Neural crest cell (in vitro differentiated cells): ENCODE data around the gene VPS26A. TPM values are rescaled to one million over a fixed set of nuclear protein-coding genes. Genes with fewer than 3 reads are reported as not detected.

Experiments used
- DNase-seq: peaks from one replicate; pipeline ENCODE4 v3.0.0; 2021; ENCODE audit warnings: low read depth, mixed read lengths, low spot score
- H3K27ac Mint-ChIP-seq: one replicate; pipeline ENCODE4 v1.8.0; 2021; ENCODE audit warnings: mild to moderate bottlenecking, mixed read lengths; ENCODE audit not compliant: unreplicated experiment
- H3K27me3 Mint-ChIP-seq: 2 replicates; pipeline ENCODE4 v1.8.0; 2021; ENCODE audit warnings: low read depth, mild to moderate bottlenecking, mixed read lengths
- H3K36me3 Mint-ChIP-seq: 2 replicates; pipeline ENCODE4 v1.8.0; 2021; ENCODE audit warnings: low read depth, mild to moderate bottlenecking, mixed read lengths
- H3K4me1 Mint-ChIP-seq: 2 replicates; pipeline ENCODE4 v1.8.0; 2021; ENCODE audit warnings: mixed read lengths
- H3K4me3 Mint-ChIP-seq: one replicate; pipeline ENCODE4 v1.8.0; 2021; ENCODE audit warnings: mild to moderate bottlenecking, mixed read lengths
- H3K9me3 Mint-ChIP-seq: 2 replicates; pipeline ENCODE4 v1.8.0; 2021; ENCODE audit warnings: mixed read lengths
- total RNA-seq: library from RNA; stranded (reverse); gene quantifications from 2 replicates; pipeline ENCODE4 v1.2.1, GENCODE V29; 2021
- TF ChIP-seq, protein P1 (sequence below): fragments of 200-600 bp; sonication (generic); conservative IDR thresholded peaks from 2 replicates; pipeline ENCODE4 v1.5.0; 2021; ENCODE audit warnings: antibody characterized with exemption, mild to moderate bottlenecking

The VPS26A gene
- total RNA-seq, 1 donor from 2014 or later: 63.2 TPM

DNA sequence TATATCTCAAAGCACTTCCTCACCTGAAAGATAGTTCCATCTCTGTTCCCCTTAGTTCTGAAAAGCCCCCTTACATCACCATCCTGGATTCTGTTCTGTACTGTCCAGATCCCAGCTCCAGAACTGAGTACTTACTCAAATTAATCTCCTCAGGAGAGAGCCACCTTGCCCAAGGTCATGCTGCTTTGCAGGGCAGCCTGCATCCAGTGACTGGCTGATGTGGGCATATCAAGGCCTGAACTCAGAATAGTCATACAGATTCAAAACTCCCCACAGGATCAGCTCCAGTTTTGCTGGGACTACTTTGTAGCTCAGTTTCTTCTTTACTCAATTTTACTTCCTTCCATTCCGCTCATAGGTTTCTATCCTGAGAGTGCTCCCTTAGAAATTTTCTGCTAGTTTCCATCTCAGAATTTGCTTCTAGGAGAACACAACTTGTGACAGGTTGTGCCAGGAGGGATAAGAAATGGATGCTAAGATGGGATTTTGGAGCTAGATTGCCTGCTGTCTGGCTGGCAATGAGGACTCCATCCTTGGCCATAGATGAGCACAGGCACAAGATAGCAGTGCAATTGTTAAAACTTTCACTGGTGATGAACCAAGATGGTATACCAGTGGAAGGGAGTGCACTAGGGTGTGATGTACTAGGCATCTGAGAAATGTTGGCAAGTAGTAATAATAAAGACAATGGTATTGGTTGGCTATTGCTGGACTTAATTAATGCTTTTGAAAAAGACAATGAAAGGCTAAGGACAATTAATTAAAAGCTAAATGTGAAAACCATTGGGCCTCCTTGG, 18.8 kb upstream of the VPS26A start:
- H3K27ac Mint-ChIP-seq: no peak overlapping the region

DNA sequence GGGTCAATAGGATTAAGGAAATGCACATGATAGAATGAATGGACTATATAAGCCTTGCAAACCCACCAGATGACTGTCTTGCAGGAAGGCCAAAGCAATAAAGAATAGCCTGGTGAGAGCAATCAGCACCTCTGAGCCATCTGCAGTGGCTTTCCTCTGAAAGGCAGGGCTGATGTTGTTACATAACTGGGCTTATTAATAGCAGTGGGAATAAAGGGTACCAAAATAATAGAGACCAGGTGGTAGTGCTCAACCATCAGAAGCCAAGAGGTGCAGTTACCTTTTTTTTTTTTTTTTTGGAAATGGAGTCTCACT, 16.8 kb upstream of the VPS26A start:
- no peak for DNase-seq
- Mint-ChIP-seq H3K4me3 (no peak overlapping the region), H3K9me3 (no peaks in the 10 kb centered on the region), H3K27me3 (peaks cover 13% of the 10 kb centered on the region), H3K36me3 (no peaks in the 10 kb centered on the region), H3K27ac (no peak overlapping the region), H3K4me1 (peaks cover 4% of the 10 kb centered on the region)
- TF ChIP-seq, protein P1, sequence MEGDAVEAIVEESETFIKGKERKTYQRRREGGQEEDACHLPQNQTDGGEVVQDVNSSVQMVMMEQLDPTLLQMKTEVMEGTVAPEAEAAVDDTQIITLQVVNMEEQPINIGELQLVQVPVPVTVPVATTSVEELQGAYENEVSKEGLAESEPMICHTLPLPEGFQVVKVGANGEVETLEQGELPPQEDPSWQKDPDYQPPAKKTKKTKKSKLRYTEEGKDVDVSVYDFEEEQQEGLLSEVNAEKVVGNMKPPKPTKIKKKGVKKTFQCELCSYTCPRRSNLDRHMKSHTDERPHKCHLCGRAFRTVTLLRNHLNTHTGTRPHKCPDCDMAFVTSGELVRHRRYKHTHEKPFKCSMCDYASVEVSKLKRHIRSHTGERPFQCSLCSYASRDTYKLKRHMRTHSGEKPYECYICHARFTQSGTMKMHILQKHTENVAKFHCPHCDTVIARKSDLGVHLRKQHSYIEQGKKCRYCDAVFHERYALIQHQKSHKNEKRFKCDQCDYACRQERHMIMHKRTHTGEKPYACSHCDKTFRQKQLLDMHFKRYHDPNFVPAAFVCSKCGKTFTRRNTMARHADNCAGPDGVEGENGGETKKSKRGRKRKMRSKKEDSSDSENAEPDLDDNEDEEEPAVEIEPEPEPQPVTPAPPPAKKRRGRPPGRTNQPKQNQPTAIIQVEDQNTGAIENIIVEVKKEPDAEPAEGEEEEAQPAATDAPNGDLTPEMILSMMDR: no peak

More for the DNA sequence above, 18.8 kb upstream of the VPS26A start:
- Mint-ChIP-seq H3K9me3 (no peaks in the 10 kb centered on the region), H3K4me1 (peaks cover 9% of the 10 kb centered on the region), H3K27me3 (peaks cover 5% of the 10 kb centered on the region), H3K36me3 (no peaks in the 10 kb centered on the region), H3K4me3 (no peak overlapping the region)
- TF ChIP-seq, protein P1: no peak
- no peak for DNase-seq

- no peaks in the 10 kb centered on the region for H3K9me3 Mint-ChIP-seq
- TF ChIP-seq, protein P1: no peak
- H3K36me3 Mint-ChIP-seq: no peaks in the 10 kb centered on the region
- H3K27ac Mint-ChIP-seq: no peak overlapping the region
- H3K4me3 Mint-ChIP-seq: no peak overlapping the region
- H3K27me3 Mint-ChIP-seq: peaks cover 13% of the 10 kb centered on the region
- no peaks in the 10 kb centered on the region for H3K4me1 Mint-ChIP-seq
- no peak for DNase-seq
Observed at GRCh38 chr10:69107699-69108098, 16.3 kb upstream of the VPS26A start.

- TF ChIP-seq, protein P1: no peak
- H3K9me3 Mint-ChIP-seq: no peaks in the 10 kb centered on the region
- no peaks in the 10 kb centered on the region for H3K36me3 Mint-ChIP-seq
Observed at GRCh38 chr10:69119896-69120295, 4.1 kb upstream of the VPS26A start.

DNA sequence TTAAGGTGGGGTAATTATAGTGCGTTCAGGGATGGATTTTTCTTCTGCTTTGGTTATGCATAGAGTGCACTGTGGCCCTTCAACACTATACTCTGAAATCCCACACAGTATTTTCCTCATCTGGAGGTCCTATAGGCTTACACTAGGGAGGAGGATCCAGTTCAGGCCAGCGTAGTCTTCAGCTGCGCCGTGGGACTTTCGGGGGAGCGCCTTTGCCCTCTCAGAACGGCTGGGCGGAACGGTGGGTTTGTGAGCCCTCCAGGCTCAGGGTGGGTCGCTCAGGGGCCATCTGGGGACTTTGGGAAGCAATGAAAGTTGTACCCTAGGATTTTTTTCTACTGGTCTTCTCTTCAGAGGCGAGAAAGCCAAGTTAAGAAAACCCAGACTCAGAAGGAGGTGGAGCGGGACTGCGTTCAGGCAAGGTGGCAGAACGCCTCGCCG, 652 bp upstream of the VPS26A start:
- H3K27me3 Mint-ChIP-seq: no peaks in the 10 kb centered on the region
- no peak for DNase-seq
- H3K36me3 Mint-ChIP-seq: no peaks in the 10 kb centered on the region
- H3K4me1 Mint-ChIP-seq: peaks cover 21% of the 10 kb centered on the region
- peak overlapping the region; percentile 99 for H3K4me3 Mint-ChIP-seq
- no peaks in the 10 kb centered on the region for H3K9me3 Mint-ChIP-seq
- H3K27ac Mint-ChIP-seq: peak overlapping the region; percentile 99
- TF ChIP-seq, protein P1: no peak

More at GRCh38 chr10:69119896-69120295, 4.1 kb upstream of the VPS26A start:
- DNase-seq: no peak
- Mint-ChIP-seq H3K27ac (no peak overlapping the region), H3K27me3 (peaks cover 6% of the 10 kb centered on the region), H3K4me3 (no peak overlapping the region), H3K4me1 (peaks cover 11% of the 10 kb centered on the region)
